NCI-H748 (cell line): ENCODE measurements around the gene MMP8.
"Not testable (repeated sequence)": the region's sequence is repeated elsewhere in the genome, so short reads cannot be mapped to it uniquely, and the experiment has no call there.

Experiments
- DNase-seq: peaks from one replicate; lab custom pipeline; 2025; ENCODE audit not compliant: unreplicated experiment; lab: John Stamatoyannopoulos, UW

The MMP8 gene

DNA sequence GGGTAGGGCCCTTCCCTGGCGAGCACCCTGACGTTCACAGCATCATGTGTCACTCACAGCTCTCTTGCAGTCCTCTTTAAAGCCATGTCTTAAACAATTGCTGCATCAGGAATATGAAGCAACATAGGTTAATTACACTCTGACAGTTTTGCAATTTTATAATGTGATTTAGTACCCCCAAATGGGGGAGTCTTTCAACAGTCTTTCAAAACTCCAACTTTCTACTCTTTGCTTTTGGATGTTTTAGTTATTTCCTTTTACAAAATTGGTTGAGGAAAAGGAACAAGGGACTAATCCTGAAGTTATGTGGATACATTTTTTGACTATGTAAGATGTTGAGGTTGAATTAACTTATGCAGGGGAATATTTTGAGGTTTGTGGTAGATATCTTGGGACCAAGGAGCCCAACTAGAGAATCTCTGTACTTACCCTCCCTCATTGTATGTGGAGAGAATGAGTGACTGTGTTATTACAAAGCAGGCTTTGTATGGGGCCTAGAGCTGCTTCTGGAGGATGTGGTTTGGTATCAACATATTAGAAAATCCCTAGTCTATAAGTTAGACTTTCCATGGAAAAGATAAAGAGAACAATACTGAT lies at the start of gene MMP8:
MMP8 (minus strand) TSS at position 51 of the 597 bp plus-strand sequence. CDS start 99 bp downstream, outside the sequence.
- no peak for DNase-seq

- no peak for DNase-seq
These were observed 48.6 kb upstream of the MMP8 start for GRCh38 chr11:102773386-102773785.

- no peak for DNase-seq
These were observed 46.6 kb upstream of the MMP8 start for GRCh38 chr11:102771351-102771750.

DNA sequence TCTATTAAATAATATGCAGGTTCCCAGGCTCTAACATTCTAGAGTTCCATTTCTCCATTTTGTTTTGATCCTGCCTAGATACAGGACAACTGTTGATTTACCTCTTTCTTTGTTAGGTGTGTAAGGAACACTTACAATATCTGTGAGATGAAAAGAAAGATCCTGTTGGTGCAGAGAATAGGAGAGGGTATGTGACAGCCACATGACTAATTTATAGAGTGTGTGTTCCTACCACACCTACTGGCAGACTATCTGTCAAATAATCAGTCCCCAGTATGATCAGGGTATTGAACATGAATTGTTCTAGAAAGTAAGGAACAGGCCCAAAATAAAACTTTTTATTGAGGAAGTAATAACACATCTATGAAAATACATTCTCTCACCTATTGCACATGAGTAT lies 45.4 kb upstream of the MMP8 start:
- no peak for DNase-seq

DNA sequence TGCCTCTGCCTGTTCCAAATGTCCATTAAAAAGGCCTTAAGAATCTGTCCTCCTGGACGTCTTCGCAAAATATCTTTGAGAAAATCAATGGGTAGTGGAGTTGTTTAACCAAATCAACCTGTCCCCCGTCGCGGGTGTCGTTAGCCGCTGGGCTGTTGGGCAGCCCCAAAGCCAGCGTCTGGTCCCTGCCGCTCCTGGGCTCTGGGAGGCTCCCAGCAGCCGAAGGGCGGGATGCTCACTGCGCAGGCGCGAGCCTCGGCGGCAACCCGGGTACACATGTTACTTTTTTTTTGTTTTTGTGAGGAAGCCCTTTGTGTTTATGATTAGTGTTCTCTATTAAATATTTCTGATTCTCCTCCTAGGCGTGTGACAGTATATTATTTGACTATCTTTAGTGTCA lies 43.0 kb upstream of the MMP8 start:
- DNase-seq: no peak

DNA sequence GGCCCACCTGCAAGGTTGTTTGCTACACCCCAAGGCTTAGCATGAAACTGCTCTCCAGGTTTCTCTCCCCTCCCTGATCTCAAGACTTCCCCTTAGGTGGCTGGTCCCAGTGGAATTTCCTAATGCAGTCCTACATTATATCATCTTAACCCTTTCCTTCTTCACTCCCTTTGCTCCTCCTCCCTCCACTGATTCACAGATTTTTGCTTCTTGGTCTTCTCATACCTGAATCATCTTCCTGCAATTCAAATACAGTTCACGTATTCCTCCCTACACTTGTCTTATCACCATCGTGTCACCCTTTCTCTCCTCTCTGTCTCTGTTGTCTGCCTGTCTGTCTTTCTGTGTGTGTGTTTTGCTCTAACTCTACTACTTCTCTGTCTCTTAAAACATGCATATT lies 38.7 kb upstream of the MMP8 start:
- no peak for DNase-seq

DNA sequence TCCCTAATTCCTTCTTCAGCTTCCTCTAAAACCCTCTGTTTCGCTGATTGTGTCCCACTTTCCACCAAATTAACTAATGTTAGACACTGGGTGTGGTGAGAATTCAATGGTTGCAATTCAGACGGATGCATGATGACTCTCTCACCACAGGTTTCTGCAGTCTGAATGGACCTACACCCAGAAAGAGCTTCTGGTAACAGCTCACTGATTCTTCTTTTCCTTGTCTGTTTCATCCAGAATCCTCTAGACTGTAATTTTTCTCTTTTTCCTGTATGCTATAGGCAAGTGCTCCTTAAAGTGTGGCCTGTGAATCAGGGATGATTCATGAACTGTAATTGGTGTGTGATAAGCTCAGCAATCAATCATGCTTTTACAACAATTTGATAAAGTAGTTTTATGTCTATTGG lies 37.6 kb upstream of the MMP8 start:
- no peak for DNase-seq

DNA sequence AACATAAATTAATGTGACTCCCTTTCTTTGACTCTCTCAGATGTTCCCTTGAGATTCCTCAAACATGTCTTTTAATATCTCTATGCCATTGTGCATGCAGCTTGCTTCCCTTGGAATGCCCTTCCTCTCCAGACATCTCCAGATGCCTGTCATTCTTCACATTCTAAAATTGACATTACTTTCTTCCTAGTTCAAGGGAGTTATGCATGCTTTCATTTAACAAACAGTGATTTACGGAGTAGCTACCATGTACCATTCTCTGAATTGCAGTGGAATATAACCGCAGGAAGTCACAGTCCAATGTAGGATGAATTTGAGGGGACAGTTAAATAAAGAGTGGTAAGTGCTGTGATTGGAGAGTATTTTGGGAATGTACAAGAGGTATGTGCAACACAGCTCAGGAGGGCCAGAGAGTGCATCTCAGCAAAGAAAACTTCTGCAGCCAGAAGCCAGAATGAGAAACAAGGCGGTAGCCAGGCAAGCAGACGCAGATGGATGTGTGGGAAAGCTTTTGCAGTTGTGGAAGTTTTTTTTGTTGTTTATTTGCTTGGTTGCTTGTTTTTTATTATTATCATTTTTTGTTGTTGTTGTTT lies 37.0 kb upstream of the MMP8 start:
- no peak for DNase-seq

DNA sequence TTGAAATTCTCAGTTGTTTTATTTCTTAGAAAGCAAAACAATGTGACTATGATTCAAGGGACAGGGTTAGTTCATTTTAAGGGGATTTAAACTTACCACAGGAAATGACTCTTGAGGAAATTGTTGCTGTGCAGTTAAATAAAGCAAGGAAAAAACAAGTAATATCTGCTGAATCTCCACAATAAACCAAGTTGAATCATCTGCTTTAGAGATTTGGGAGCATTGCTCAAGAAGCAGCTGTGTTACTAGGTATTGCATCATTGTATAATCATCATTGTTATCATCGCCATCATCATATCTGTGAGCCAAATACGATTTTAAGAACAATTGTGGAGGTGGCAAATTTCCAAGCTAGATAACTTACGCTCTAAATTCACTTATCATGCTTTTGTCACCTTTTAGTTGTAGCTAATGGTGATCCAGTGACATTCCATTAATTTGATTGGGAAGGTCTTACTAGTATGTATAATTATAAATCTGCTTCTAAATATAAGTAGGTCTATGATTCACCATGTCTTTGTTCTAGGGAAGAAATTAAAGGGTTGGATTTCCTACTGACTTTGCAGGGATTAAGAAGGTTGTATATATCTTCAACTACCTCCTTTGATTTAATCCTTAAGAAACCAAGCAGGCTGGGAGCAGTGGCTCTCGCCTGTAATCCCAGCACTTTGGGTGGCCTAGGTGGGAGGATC lies 35.7 kb upstream of the MMP8 start:
- peak; percentile 19 for DNase-seq

- DNase-seq: peak; percentile 2
These were observed 33.2 kb upstream of the MMP8 start for GRCh38 chr11:102757823-102758549.

- no peak for DNase-seq
These were observed 28.5 kb upstream of the MMP8 start for GRCh38 chr11:102753267-102753666.

- DNase-seq: no peak
These were observed 26.9 kb upstream of the MMP8 start for GRCh38 chr11:102751673-102752072.

- DNase-seq: peak; percentile 14
These were observed 24.5 kb upstream of the MMP8 start for GRCh38 chr11:102749101-102749722.

- DNase-seq: peak; percentile 67
These were observed 22.2 kb upstream of the MMP8 start for GRCh38 chr11:102746746-102747578.

- DNase-seq: no peak
These were observed 9.9 kb upstream of the MMP8 start for GRCh38 chr11:102734650-102735049.

GRCh38 chr11:102733232-102733875 lies 8.6 kb upstream of the MMP8 start:
- DNase-seq: peak; percentile 72

DNA sequence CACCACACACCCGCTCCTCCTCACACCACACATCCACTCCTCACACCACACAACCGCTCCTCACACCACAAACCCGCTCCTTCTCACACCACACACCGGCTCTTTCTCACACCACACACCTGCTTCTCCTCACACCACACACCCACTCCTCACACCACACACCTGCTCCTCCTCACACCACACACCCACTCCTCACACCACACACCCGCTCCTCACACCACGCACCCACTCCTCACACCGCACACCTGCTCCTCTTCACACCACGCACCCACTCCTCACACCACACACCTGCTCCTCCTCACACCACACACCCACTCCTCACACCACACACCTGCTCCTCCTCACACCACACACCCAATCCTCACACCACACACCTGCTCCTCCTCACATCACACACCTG lies 6.2 kb upstream of the MMP8 start:
- DNase-seq: not testable (repeated sequence)

GRCh38 chr11:102729849-102730815 lies 5.4 kb upstream of the MMP8 start:
- peak; percentile 12 for DNase-seq

GRCh38 chr11:102727890-102728289 lies 3.1 kb upstream of the MMP8 start:
- no peak for DNase-seq
